Measurements from ENCODE around the gene MCOLN2. TPM values are rescaled to one million over a fixed set of nuclear protein-coding genes. Genes with fewer than 3 reads are reported as not detected.

Gene MCOLN2
- polyA plus RNA-seq, 1 donor from 2014 or later = not detected

GRCh38 chr1:84969489-84970250, 27.2 kb downstream of the MCOLN2 start:
- H3K79me2 ChIP-seq (replicated peaks; ENCODE audit: insufficient read depth, low read length) = no peaks in the 10 kb centered on the region
- no peaks in the 10 kb centered on the region for H4K20me1 ChIP-seq (ENCODE audit: insufficient read depth)
- H3K9me3 ChIP-seq (ENCODE audit: low read length) = no peaks in the 10 kb centered on the region
- H3K27me3 ChIP-seq (ENCODE audit: insufficient read depth, low read depth, low read length) = no peaks in the 10 kb centered on the region
- no peak overlapping the region for H3K27ac ChIP-seq (ENCODE audit: low read length)
- no peaks in the 10 kb centered on the region for H3K9me2 ChIP-seq (ENCODE audit: insufficient read depth, low read length)
- no peak overlapping the region for H3K9ac ChIP-seq (ENCODE audit: low read length)
- no peak overlapping the region for H3K4me3 ChIP-seq (ENCODE audit: low read length)
- H3K4me2 ChIP-seq (ENCODE audit: low read length) = no peak overlapping the region
- H3F3A ChIP-seq (ENCODE audit: insufficient read depth, low read length, poor library complexity, severe bottlenecking) = no peaks in the 10 kb centered on the region
- H2AFZ ChIP-seq (ENCODE audit: low read depth, low read length) = no peak overlapping the region
- TF ChIP-seq EP300 (conservative IDR thresholded peaks at IDR 0.05; ENCODE audit: poor library complexity, severe bottlenecking) = no peak
- no peak for TF ChIP-seq RAD21 (conservative IDR thresholded peaks at IDR 0.05)
- no peak for TF ChIP-seq SMC3 (conservative IDR thresholded peaks at IDR 0.05; ENCODE audit: poor library complexity)
- no peak for TF ChIP-seq EZH2 (IDR thresholded peaks at IDR 0.05; ENCODE audit: borderline replicate concordance, insufficient read depth, low read length, poor library complexity, severe bottlenecking)
- TF ChIP-seq, protein P1, sequence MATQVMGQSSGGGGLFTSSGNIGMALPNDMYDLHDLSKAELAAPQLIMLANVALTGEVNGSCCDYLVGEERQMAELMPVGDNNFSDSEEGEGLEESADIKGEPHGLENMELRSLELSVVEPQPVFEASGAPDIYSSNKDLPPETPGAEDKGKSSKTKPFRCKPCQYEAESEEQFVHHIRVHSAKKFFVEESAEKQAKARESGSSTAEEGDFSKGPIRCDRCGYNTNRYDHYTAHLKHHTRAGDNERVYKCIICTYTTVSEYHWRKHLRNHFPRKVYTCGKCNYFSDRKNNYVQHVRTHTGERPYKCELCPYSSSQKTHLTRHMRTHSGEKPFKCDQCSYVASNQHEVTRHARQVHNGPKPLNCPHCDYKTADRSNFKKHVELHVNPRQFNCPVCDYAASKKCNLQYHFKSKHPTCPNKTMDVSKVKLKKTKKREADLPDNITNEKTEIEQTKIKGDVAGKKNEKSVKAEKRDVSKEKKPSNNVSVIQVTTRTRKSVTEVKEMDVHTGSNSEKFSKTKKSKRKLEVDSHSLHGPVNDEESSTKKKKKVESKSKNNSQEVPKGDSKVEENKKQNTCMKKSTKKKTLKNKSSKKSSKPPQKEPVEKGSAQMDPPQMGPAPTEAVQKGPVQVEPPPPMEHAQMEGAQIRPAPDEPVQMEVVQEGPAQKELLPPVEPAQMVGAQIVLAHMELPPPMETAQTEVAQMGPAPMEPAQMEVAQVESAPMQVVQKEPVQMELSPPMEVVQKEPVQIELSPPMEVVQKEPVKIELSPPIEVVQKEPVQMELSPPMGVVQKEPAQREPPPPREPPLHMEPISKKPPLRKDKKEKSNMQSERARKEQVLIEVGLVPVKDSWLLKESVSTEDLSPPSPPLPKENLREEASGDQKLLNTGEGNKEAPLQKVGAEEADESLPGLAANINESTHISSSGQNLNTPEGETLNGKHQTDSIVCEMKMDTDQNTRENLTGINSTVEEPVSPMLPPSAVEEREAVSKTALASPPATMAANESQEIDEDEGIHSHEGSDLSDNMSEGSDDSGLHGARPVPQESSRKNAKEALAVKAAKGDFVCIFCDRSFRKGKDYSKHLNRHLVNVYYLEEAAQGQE (IDR thresholded peaks at IDR 0.05; ENCODE audit: borderline replicate concordance) = no peak
- no peak for TF ChIP-seq MXI1 (conservative IDR thresholded peaks at IDR 0.05; ENCODE audit: poor library complexity, severe bottlenecking)
- no peak for TF ChIP-seq TAF1 (IDR thresholded peaks at IDR 0.05; ENCODE audit: low read depth)
- TF ChIP-seq POLR2AphosphoS5 (IDR thresholded peaks at IDR 0.05) = no peak
- no peak for TF ChIP-seq CTCF (IDR thresholded peaks at IDR 0.05; ENCODE audit: poor library complexity, severe bottlenecking)
- no peaks in the 10 kb centered on the region for H3K36me3 ChIP-seq (ENCODE audit: insufficient read depth, low read length)

DNA sequence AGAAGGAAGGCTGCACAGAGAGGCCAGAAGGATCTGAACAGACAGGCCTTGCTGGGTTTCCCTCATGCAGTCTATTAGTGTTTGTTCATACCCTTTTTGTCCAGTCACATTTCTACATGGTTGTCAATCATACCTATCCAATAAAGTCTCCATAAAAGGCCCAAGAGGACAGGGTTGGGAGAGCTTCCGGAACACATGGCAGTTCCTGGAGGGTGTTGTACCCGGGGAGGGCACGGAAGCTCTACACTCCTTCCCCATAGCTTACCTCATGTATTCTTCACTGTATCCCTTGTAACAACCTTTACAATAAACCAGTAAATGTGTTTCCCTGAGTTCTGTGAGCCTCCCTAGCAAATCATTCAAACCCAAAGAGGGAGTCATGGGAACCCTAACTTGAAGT, 28.0 kb downstream of the MCOLN2 start:
- Histone ChIP-seq H3K27me3 (ENCODE audit: insufficient read depth, low read depth, low read length) (no peaks in the 10 kb centered on the region), H2AFZ (ENCODE audit: low read depth, low read length) (no peak overlapping the region)

More for the DNA sequence above, 28.0 kb downstream of the MCOLN2 start:
- H3K36me3 ChIP-seq (ENCODE audit: insufficient read depth, low read length) = no peaks in the 10 kb centered on the region
- no peaks in the 10 kb centered on the region for H3K9me3 ChIP-seq (ENCODE audit: low read length)
- H3K9me2 ChIP-seq (ENCODE audit: insufficient read depth, low read length) = no peaks in the 10 kb centered on the region
- no peaks in the 10 kb centered on the region for H4K20me1 ChIP-seq (ENCODE audit: insufficient read depth)
- no peak for TF ChIP-seq SMC3 (conservative IDR thresholded peaks at IDR 0.05; ENCODE audit: poor library complexity)
- TF ChIP-seq POLR2AphosphoS5 (IDR thresholded peaks at IDR 0.05) = no peak
- TF ChIP-seq, protein P1 (IDR thresholded peaks at IDR 0.05; ENCODE audit: borderline replicate concordance) = no peak
- TF ChIP-seq TAF1 (IDR thresholded peaks at IDR 0.05; ENCODE audit: low read depth) = no peak
- TF ChIP-seq EZH2 (IDR thresholded peaks at IDR 0.05; ENCODE audit: borderline replicate concordance, insufficient read depth, low read length, poor library complexity, severe bottlenecking) = no peak
- no peak for TF ChIP-seq CTCF (IDR thresholded peaks at IDR 0.05; ENCODE audit: poor library complexity, severe bottlenecking)
- TF ChIP-seq EP300 (conservative IDR thresholded peaks at IDR 0.05; ENCODE audit: poor library complexity, severe bottlenecking) = no peak
- TF ChIP-seq RAD21 (conservative IDR thresholded peaks at IDR 0.05) = no peak
- TF ChIP-seq MXI1 (conservative IDR thresholded peaks at IDR 0.05; ENCODE audit: poor library complexity, severe bottlenecking) = no peak
- H3K27ac ChIP-seq (ENCODE audit: low read length) = no peak overlapping the region
- H3F3A ChIP-seq (ENCODE audit: insufficient read depth, low read length, poor library complexity, severe bottlenecking) = no peaks in the 10 kb centered on the region
- H3K4me3 ChIP-seq (ENCODE audit: low read length) = no peak overlapping the region
- H3K4me2 ChIP-seq (ENCODE audit: low read length) = no peak overlapping the region
- no peak overlapping the region for H3K9ac ChIP-seq (ENCODE audit: low read length)
- H3K79me2 ChIP-seq (replicated peaks; ENCODE audit: insufficient read depth, low read length) = no peaks in the 10 kb centered on the region
